RWPE1 (cell line): ENCODE measurements around the gene POLR2I.

Source experiments
- CTCF ChIA-PET: fragments of 350-600 bp; sonication (Branson Sonifier 250); formaldehyde crosslinking; extraction: SDS; loops from one replicate; lab custom pipeline; 2021; lab: Yijun Ruan, JAX
- POLR2A ChIA-PET: fragments of 400-600 bp; formaldehyde crosslinking; extraction: SDS; loops from one replicate; lab custom pipeline; 2020; ENCODE audit warnings: antibody characterized with exemption; ENCODE audit not compliant: low non-redundant PET; lab: Yijun Ruan, JAX
- DNase-seq: peaks from one replicate; pipeline ENCODE4 v3.0.0; 2012; ENCODE audit warnings: low spot score
- H3K27ac ChIP-seq: fragments of 450-650 bp; 2 replicates; pipeline ENCODE4 v1.5.1; 2017
- TF ChIP-seq, protein P1 (sequence below): fragments of 450-650 bp; conservative IDR thresholded peaks from 2 replicates; pipeline ENCODE4 v1.5.1; 2017; ENCODE audit warnings: low read depth, mild to moderate bottlenecking

The POLR2I gene

GRCh38 chr19:36092566-36092965 lies 22.1 kb downstream of the POLR2I start:
- CTCF ChIA-PET: no interaction called here
- peak overlapping the region; percentile 5; the same call in 1 of the 2 replicates for H3K27ac ChIP-seq
- DNase-seq: no peak
- POLR2A ChIA-PET: no interaction called here
- TF ChIP-seq, protein P1, sequence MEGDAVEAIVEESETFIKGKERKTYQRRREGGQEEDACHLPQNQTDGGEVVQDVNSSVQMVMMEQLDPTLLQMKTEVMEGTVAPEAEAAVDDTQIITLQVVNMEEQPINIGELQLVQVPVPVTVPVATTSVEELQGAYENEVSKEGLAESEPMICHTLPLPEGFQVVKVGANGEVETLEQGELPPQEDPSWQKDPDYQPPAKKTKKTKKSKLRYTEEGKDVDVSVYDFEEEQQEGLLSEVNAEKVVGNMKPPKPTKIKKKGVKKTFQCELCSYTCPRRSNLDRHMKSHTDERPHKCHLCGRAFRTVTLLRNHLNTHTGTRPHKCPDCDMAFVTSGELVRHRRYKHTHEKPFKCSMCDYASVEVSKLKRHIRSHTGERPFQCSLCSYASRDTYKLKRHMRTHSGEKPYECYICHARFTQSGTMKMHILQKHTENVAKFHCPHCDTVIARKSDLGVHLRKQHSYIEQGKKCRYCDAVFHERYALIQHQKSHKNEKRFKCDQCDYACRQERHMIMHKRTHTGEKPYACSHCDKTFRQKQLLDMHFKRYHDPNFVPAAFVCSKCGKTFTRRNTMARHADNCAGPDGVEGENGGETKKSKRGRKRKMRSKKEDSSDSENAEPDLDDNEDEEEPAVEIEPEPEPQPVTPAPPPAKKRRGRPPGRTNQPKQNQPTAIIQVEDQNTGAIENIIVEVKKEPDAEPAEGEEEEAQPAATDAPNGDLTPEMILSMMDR: no peak

GRCh38 chr19:36090910-36091695 lies 23.6 kb downstream of the POLR2I start:
- ChIA-PET POLR2A (no interaction called here), CTCF (interaction anchor here (1.4 kb wide), 1 partner anchor 30 kb away, joined by 3 read pairs; no protein-coding TSS in a partner anchor)
- DNase-seq: no peak
- H3K27ac ChIP-seq: no peak overlapping the region
- TF ChIP-seq, protein P1: no peak

GRCh38 chr19:36089847-36090246 lies 24.8 kb downstream of the POLR2I start:
- H3K27ac ChIP-seq: no peak overlapping the region
- TF ChIP-seq, protein P1: no peak
- DNase-seq: no peak
- ChIA-PET POLR2A (no interaction called here), CTCF (no interaction called here)

- no peak for DNase-seq
- CTCF ChIA-PET: interaction anchor here (0.6 kb wide), 1 partner anchor 14 kb away, joined by 3 read pairs; no protein-coding TSS in a partner anchor
- TF ChIP-seq, protein P1: no peak
- POLR2A ChIA-PET: interaction anchor here (0.6 kb wide), 1 partner anchor 95 kb away, joined by 3 read pairs; no protein-coding TSS in a partner anchor
- no peak overlapping the region for H3K27ac ChIP-seq
Observed at GRCh38 chr19:36086326-36086725, 28.3 kb downstream of the POLR2I start.

- POLR2A ChIA-PET: no interaction called here
- TF ChIP-seq, protein P1: no peak
- CTCF ChIA-PET: interaction anchor here (0.6 kb wide), 1 partner anchor 1841 kb away, joined by 3 read pairs; no protein-coding TSS in a partner anchor
- H3K27ac ChIP-seq: no peak overlapping the region
- DNase-seq: no peak
Observed at GRCh38 chr19:36084231-36085009, 30.3 kb downstream of the POLR2I start.

DNA sequence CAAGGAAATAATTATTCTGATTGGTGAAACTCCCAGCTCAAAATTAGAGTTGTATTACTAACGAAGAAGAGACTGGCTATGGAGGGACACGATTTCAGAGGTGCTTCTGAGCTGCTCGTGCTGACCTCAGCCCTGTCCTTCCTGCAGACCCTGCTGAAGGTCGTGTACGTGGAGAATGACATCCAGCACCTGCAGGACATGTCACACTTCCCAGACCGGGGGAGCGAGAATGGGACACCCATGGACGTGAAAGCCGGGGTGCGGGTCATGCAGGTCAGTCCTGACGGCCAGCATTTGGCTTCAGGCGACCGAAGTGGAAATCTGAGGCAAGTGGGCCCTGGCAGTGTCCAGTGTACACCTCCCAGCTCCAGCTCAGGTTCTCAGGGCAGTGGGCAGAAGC lies 31.8 kb downstream of the POLR2I start:
- TF ChIP-seq, protein P1: no peak
- CTCF ChIA-PET: no interaction called here
- POLR2A ChIA-PET: no interaction called here

More for the DNA sequence above, 31.8 kb downstream of the POLR2I start:
- DNase-seq: no peak
- no peak overlapping the region for H3K27ac ChIP-seq
